Stimulated activated CD8-positive, alpha-beta memory T cell treated with anti-CD3 and anti-CD28 coated beads, Interleukin-7, amount 100 ng/mL, for 1 hour (primary cell): ENCODE results near the gene RPS14.

ENCODE experiments used
- DNase-seq, 2 donors: peaks; one replicate each; pipeline ENCODE4 v3.0.0-alpha.2; 2020; ENCODE audit warnings: low read depth in 2 of 2

RPS14 gene

DNA sequence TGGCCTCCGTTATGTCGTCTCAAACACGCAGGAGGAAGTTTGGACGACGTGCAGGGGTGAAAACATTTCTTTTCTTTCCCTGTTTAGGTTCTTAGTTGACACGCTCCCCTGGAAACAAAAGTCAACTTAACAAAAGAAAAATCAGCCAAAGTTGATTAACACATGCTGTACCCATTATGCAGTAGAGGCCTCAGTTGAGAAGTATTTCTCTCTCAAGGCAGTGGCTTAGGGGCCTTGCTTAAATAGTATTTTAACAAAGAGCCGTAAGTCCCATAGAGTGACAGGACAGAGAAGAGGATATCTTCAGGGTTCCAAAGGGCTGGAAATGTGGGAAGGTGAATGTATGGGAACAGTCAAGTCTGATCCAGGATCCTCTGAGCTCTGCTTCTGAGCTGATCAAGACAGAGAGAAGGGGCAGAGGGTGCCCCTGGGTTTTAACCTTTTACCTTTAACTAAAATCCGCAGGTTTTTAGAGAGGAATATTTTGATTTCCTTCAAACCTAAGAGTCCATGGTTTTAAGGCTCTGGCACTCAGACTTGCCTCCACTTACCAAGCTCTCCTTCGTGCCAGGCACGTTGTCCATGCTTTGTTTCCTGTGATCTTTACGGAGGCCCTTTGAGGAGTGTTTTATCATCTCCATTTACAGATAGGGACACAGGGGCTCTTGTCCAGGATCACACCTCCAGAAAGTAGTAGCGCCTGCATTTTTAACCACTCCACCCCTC is 36.2 kb downstream of the RPS14 start:
- DNase-seq: no peak

DNA sequence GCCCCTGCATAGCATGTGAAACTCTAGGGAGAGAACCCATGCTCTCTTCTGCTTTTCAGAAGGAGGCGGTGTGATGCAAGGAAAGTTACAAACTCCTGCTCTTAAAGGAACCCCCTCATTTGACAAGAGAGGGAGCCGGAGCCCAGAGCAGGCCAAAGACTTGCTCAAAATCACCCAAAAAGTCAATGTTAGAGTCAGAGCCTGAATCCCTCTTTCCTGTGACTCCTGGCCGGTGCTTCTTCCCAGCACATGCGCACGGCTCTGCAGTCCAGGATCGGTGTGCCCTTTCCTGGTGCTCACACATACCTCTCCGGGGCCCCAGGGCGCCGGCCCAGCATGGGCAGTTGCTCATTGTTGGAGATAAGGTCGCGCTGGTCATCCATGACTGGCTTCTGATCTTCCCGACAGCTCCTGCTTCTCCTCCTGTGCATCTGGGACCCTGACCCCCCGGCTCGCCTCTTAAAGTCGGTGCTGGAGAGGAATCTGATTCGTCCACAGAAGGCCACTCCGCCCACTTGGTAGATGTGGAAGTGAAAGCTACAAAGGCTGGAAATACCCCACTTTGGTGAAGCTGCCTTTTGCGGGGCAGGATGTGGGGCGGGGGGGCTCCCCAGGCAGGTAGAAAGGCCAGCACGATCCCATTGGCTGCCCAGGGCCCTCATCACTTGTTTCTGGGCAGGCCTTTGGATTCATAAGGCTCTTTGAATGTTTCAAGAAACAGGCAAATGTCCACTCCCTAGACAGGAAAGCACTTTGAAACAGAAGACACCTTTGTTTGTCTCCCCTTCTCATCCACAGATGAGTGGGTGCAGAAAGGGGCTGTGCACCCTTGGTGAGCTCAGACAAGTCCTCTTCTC is 37.0 kb downstream of the RPS14 start, which contains the start of gene CD74:
Gene CD74, minus strand, starts transcription at position 592 of the 857 bp plus-strand sequence. Its CDS starts 161 bp downstream, at position 431.
- peak; percentile 77 to 83 for DNase-seq

DNA sequence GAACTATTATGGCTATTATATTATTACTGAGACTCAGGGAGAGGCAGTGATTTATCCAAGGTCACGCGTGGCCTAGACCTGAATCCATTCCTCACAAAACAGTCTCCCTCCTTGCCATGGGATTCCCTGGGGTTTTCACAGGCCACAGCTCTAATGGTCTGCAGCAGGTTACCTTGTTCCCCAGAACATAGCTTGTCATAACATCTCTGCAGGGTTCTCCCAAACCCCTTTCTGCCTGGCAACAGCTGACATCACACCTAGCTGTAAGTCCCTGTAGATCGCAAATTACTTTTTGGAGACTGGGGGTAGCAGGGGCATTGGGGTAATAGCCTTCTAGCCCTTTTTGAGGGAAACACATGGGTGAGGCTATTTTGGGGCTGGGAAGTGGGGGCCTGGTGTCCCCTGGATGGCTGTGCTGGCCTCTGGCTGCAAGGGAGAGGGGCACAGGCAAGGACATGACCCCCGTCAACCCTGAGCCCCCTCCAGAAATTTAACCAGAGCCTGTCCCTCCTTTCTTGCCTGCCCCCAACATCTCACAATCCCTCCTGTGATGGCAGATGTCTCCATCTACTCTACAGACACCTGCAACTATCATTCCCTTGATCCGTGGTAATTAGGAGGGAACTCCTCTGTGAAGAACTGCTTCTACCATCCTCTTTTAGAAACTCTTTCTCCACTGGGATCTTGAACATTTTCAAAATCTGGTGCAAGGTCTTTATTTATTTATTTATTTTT is 38.1 kb downstream of the RPS14 start:
- peak in 1 of 2 donors; percentile 41 for DNase-seq

DNA sequence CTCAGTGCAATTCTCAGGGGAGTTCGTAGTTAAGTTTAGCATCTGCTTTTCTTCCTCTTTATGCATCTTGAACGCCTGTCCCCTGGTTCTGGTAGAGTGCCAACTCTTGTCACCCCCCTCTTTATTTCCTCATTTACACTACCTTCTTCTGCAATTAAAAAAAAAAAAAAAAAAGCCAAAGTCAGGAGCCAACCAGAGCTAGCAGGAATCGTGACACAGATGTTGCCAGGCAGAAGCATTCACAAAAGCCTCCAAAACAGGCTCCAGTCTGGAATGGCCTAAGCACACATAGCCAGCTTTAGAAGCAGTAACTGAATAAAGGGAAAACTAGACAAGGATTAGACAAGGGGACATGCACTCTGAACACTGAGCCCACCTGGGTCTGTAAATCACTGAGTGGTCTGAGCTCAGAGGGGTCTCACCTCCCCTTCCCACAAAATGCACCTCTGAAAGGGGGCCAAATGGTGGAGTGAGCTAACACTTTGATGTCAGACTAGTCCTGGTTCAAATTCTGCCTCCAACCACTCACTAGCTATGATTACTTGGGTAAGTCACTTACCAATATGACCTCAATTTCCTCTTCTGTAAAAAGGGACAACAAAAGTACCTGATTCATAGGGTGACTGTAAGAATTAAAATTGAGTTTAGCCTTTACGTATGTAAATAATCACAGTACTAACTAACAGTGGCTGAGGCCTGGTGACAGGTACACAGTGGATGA is 38.9 kb downstream of the RPS14 start:
- DNase-seq: no peak

GRCh38 chr5:150409638-150410523 is 39.7 kb downstream of the RPS14 start:
- DNase-seq: no peak

DNA sequence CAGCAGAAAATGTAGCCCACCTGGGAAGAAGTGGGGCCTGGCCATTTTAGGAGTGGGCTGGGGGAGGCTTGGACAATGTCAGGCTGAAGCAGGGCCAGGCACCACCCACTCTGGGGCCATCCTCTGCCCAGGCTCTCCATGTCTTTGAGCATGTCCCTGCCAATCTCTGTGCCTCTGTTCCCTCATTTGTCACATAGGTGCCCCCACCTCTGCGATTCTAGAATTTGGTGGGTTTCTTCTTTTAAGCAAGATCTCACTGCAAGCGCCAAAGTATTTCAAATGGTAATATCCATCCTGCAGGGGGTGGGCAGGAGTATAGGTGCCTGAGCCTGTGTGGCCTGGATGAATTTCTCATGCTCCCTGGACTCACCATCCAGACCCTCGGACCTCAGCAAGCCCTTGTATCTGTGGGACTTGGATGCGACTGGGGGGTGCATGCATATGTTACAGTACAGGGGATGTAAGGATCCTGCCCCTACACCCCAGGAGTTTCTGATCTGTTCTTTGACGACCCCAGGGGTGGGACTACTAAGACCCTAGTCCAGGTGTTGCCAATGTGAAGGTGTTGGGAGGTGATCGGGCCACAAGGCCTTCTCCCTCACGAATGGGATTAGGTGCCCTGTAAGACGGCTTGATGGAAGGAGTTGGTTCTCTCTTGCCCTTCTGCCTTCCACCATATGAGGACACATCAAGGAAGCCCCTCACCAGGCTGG is 41.2 kb downstream of the RPS14 start:
- DNase-seq: no peak

GRCh38 chr5:150407096-150407720 is 42.3 kb downstream of the RPS14 start:
- no peak for DNase-seq

- no peak for DNase-seq
These were observed 42.8 kb downstream of the RPS14 start for GRCh38 chr5:150406723-150407095.

- DNase-seq: no peak
These were observed 43.3 kb downstream of the RPS14 start for GRCh38 chr5:150406103-150406722.

DNA sequence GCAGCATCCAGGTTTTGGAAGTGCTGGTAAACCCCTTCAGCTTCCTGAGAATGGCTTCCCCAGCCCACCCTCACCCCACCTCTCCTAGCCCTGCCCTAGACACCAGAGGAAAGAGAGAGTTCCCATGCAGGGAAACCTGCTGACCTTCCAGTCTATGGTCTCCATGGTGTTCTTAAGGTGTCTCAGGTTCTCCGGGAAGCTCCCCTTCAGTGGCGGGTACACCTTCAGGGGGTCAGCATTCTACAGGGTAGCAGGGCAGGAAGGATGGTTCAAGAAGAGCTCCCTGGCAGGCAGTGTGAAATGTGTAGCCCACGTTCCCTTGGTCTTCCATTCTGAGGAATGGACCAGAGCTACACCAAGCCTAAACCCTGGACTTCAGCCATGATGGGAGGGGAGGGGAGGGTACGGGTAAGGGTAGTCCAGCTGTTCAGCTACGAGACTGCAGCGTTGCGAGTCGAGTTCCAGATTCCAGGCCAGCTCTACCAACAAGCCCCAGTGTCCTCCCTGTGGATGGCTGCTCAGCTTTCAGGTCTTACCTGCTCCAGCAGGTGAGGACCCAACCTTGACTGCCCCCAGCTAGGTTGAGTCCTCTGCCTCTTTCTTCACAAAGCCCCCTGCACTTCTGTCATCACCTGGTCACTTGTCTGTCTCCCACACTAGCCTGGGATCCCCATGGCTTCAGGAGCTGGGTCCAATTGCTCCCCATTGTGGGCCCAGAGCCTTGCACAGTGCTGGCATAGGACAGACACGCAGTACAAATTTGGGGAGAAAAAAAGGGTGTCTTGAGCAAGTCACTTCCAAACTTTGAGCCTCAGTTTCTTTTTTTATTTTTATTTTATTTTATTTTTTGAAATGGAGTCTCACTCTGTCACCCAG is 44.4 kb downstream of the RPS14 start:
- DNase-seq: no peak

- no peak for DNase-seq
These were observed 45.0 kb downstream of the RPS14 start for GRCh38 chr5:150404535-150404934.

GRCh38 chr5:150404121-150404520 is 45.4 kb downstream of the RPS14 start:
- no peak for DNase-seq

GRCh38 chr5:150402901-150403342 is 46.6 kb downstream of the RPS14 start:
- DNase-seq: no peak

- no peak for DNase-seq
These were observed 47.2 kb downstream of the RPS14 start for GRCh38 chr5:150402229-150402773.

DNA sequence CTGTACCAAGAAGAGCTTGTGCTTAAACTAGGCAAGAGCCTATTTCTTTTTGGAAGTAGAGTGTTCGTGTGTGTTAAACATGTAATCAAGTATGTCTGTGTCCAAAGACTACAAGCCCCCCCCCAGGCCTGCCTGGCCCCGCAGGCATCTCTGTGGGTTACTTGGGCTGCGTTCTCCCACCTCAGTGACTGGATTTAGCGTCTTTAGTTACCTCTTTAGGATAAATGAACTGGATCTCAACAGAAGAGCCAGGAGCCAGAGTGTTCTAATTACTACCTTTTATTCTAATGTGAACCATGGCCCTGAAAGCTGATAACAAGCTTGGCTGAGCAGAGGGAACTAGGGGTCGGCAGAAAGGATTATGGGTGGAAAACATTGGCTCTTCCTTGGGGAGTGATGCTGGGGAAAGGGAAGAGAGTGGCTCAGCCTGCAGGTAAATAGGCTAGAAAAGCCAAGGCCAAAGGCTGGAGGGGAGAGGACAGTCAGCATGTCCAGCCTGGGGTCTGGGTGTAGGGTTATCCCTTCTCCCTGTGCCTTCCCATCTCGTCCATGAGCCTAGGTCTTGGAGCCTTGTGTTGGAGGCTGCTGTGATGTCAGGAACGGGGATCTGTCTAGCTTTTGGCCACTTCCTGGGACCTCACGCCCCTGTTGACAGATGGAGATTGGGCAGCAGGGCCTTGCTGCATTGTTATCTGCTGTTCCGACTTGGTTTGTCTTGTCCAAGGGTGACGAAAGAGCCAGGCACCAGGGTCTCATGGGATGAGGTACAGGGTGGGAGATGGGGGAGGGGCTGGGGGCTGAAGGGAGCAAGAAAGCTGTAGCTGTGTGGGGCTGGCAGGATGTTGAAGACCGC is 47.9 kb downstream of the RPS14 start:
- no peak for DNase-seq

- DNase-seq: no peak
These were observed 48.5 kb downstream of the RPS14 start for GRCh38 chr5:150401076-150401375.
